Gastroesophageal sphincter (tissue), 3 donors: ENCODE data around the gene SHISA6.

ENCODE experiments used
- POLR2A ChIP-seq, 2 donors: fragments of 450-650 bp; IDR thresholded peaks; one replicate each; pipeline ENCODE4 v1.6.1; 2017; ENCODE audit warnings: antibody characterized with exemption in 2 of 2, mild to moderate bottlenecking in 2 of 2, moderate library complexity in 1 of 2
- POLR2AphosphoS5 ChIP-seq: sonication (generic); formaldehyde crosslinking; IDR thresholded peaks from one replicate; pipeline ENCODE4 v1.6.1; 2017; ENCODE audit warnings: antibody characterized with exemption
- TF ChIP-seq, protein P1 (sequence below), 4 experiments: fragments of 200-600 bp in 2 of 4; fragments of 450-650 bp in 2 of 4; sonication (generic) in 1 of 4; IDR thresholded peaks; one replicate each; pipeline ENCODE4 v1.5.1; 2017 to 2019; ENCODE audit warnings: antibody characterized with exemption in 4 of 4, mild to moderate bottlenecking in 2 of 4, moderate library complexity in 2 of 4

DNA sequence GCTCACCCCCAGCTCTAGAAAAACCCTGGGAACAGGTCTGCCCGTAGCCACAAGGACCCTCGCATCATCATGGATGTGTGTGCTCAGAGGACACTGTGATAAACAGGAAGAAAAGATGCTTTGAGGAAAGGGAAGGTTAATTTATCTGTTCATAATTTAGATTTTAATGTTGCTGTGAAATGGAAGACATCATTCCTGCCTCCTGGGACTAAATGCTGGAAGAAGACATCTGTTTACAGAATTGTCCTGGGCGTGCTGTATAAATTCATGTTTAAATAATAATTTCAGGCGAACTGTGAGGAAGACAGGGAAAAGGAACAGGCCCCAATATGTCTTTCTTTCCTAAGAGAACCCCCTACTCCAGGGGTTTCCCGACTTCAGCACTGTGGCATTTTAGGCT, 112.6 kb downstream of the SHISA6 start:
- TF ChIP-seq, protein P1, sequence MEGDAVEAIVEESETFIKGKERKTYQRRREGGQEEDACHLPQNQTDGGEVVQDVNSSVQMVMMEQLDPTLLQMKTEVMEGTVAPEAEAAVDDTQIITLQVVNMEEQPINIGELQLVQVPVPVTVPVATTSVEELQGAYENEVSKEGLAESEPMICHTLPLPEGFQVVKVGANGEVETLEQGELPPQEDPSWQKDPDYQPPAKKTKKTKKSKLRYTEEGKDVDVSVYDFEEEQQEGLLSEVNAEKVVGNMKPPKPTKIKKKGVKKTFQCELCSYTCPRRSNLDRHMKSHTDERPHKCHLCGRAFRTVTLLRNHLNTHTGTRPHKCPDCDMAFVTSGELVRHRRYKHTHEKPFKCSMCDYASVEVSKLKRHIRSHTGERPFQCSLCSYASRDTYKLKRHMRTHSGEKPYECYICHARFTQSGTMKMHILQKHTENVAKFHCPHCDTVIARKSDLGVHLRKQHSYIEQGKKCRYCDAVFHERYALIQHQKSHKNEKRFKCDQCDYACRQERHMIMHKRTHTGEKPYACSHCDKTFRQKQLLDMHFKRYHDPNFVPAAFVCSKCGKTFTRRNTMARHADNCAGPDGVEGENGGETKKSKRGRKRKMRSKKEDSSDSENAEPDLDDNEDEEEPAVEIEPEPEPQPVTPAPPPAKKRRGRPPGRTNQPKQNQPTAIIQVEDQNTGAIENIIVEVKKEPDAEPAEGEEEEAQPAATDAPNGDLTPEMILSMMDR (IDR thresholded peaks at IDR 0.05): no peak
- no peak for TF ChIP-seq POLR2A (IDR thresholded peaks at IDR 0.05)
- TF ChIP-seq POLR2AphosphoS5: no peak
